ENCODE results near the gene ZMAT3. TPM values are rescaled to one million over a fixed set of nuclear protein-coding genes. Genes with fewer than 3 reads are reported as not detected.
A peak's percentile ranks its signal among the peaks of the same experiment; 100 is the strongest.

Gene ZMAT3
- total and polyA plus RNA-seq, 2 of the 13 experiments (the other 11 are each of a cell fraction or from before 2014, with no cell fraction given), result 11.4 to 11.7 TPM

DNA sequence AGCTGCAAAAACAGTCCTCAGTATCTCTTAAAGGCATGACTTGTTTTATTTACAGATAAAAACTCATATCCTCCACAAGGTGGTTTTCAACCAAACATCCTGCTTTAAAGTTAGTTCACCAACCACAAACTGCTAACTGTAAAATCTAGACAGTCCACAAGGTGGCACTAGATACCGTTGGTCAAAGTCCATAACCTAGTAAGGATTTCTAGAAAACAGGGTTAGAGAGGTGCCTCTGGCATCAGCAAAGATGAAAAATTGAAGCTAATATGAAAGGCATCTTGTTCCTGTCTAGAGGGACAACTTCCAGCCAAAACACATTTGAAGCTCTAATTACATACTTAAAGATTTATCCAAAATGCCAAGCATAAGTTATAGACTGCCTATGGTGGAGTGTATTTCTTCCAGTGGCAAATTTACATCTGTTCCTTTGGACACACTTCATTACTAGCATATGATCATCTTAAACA is 56.0 kb downstream of the ZMAT3 start:
- no peaks in the 10 kb centered on the region for H3K79me2 ChIP-seq (ENCODE audit: insufficient read depth, low read length)
- no TSS peak for BruUV-seq (replicated peaks)
- H3K4me1 ChIP-seq (ENCODE audit: insufficient read depth, low read length), result peaks cover 6% of the 10 kb centered on the region; the same call in 1 of the 2 replicates
- no peak overlapping the region for H3K9ac ChIP-seq (ENCODE audit: insufficient read depth, low read depth, low read length)
- H3K36me3 ChIP-seq (replicated peaks in 1 of 2; ENCODE audit: control insufficient read depth in 1 of 2, insufficient read depth in 2 of 2, low read length in 2 of 2), result no peaks in the 10 kb centered on the region; a peak in 1 of 5 replicates
- ChIA-PET POLR2A (no interaction called here), CTCF (ENCODE audit: low intra/inter-chr PET ratio, low total read pairs) (interaction anchor here (0.9 to 1.9 kb wide), 7 partner anchors 132 to 543 kb away, joined by 3 to 20 read pairs (median 4); partner anchors contain the start of gene ZNF639)
- peak; percentile 92 for FAIRE-seq
- no peak overlapping the region for H3K4me2 ChIP-seq (ENCODE audit: low read depth, low read length)
- H3K4me3 ChIP-seq (replicated peaks in 1 of 3; ENCODE audit: insufficient read depth in 1 of 3, low read depth in 2 of 3, low read length in 3 of 3), result no peak overlapping the region
- WGBS (ENCODE audit: low lambda C conversion rate), result 0% methylated on average over 1 of the region's 1 CpG
- intact Hi-C loops (cut with micrococcal nuclease; ENCODE audit: unreplicated experiment), result loop anchor here (1.0 to 5.0 kb wide), 8 partner anchors 23 to 543 kb away; partner anchors contain the start of gene ZMAT3
- ATAC-seq, result peak; percentile 95
- no peak overlapping the region for H3K27ac ChIP-seq (ENCODE audit: extremely low read length, insufficient read depth, low read length)
- no peaks in the 10 kb centered on the region for H3K9me3 ChIP-seq (ENCODE audit: low read length)
- no peaks in the 10 kb centered on the region for H3K27me3 ChIP-seq (ENCODE audit: control insufficient read depth in 1 of 2, insufficient read depth in 2 of 2, low read length in 2 of 2)
- H2AFZ ChIP-seq (ENCODE audit: low read length), result no peak overlapping the region
- peak; percentile 81 for DNase-seq (ENCODE audit: low spot score)
- H4K20me1 ChIP-seq (ENCODE audit: insufficient read depth, low read length), result no peaks in the 10 kb centered on the region
- in situ Hi-C loops (cut with HindIII; ENCODE audit: extremely low pct_ligation_motif_present, low pct_unique_long_range_greater_than_20kb), result loop anchor here (5.0 kb wide), 1 partner anchor 307 kb away; the partner anchor contains the start of gene ZNF639
- TF ChIP-seq, protein P1, sequence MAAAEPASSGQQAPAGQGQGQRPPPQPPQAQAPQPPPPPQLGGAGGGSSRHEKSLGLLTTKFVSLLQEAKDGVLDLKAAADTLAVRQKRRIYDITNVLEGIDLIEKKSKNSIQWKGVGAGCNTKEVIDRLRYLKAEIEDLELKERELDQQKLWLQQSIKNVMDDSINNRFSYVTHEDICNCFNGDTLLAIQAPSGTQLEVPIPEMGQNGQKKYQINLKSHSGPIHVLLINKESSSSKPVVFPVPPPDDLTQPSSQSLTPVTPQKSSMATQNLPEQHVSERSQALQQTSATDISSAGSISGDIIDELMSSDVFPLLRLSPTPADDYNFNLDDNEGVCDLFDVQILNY (CRISPR knock-in tag; conservative IDR thresholded peaks at IDR 0.05), result no peak
- TF ChIP-seq SMC3 (IDR thresholded peaks at IDR 0.05; ENCODE audit: low read length) (peak; percentile 88), NCOA2 (CRISPR knock-in tag; IDR thresholded peaks at IDR 0.05) (no peak), HNF4A (CRISPR knock-in tag; IDR thresholded peaks at IDR 0.05) (peak; percentile 87), BCL6 (CRISPR knock-in tag; IDR thresholded peaks at IDR 0.05) (peak; percentile 58; the same call in 1 of the 2 replicates), SIN3B (IDR thresholded peaks at IDR 0.05; ENCODE audit: low read length) (no peak), ELF3 (CRISPR knock-in tag; IDR thresholded peaks at IDR 0.05) (peak; percentile 39; the same call in 1 of the 2 replicates), ZNF850 (CRISPR knock-in tag; conservative IDR thresholded peaks at IDR 0.05) (no peak), ZNF761 (CRISPR knock-in tag; conservative IDR thresholded peaks at IDR 0.05) (no peak), RXRB (CRISPR knock-in tag; IDR thresholded peaks at IDR 0.05; ENCODE audit: borderline replicate concordance) (peak; percentile 35; the same call in 1 of the 2 replicates), SP2 (CRISPR knock-in tag; IDR thresholded peaks at IDR 0.05) (no peak), NCOR1 (IDR thresholded peaks at IDR 0.05; ENCODE audit: borderline replicate concordance, low read length) (peak; percentile 74)
- TF ChIP-seq, protein P2, sequence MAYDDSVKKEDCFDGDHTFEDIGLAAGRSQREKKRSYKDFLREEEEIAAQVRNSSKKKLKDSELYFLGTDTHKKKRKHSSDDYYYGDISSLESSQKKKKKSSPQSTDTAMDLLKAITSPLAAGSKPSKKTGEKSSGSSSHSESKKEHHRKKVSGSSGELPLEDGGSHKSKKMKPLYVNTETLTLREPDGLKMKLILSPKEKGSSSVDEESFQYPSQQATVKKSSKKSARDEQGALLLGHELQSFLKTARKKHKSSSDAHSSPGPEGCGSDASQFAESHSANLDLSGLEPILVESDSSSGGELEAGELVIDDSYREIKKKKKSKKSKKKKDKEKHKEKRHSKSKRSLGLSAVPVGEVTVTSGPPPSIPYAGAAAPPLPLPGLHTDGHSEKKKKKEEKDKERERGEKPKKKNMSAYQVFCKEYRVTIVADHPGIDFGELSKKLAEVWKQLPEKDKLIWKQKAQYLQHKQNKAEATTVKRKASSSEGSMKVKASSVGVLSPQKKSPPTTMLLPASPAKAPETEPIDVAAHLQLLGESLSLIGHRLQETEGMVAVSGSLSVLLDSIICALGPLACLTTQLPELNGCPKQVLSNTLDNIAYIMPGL (CRISPR knock-in tag; IDR thresholded peaks at IDR 0.05; ENCODE audit: borderline replicate concordance in 1 of 2, low read depth in 1 of 2), result 0 out of 4 replicates have a peak, but pooled peaks of 1 of the 2 experiments have one; percentile 17
- TF ChIP-seq, protein P3, sequence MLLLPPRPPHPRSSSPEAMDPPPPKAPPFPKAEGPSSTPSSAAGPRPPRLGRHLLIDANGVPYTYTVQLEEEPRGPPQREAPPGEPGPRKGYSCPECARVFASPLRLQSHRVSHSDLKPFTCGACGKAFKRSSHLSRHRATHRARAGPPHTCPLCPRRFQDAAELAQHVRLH (CRISPR knock-in tag; IDR thresholded peaks at IDR 0.05; ENCODE audit: borderline replicate concordance, low read depth), result no peak
- TF ChIP-seq, protein P4, sequence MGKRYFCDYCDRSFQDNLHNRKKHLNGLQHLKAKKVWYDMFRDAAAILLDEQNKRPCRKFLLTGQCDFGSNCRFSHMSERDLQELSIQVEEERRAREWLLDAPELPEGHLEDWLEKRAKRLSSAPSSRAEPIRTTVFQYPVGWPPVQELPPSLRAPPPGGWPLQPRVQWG (CRISPR knock-in tag; IDR thresholded peaks at IDR 0.05; ENCODE audit: borderline replicate concordance, low read depth), result no peak
- TF ChIP-seq, protein P5, sequence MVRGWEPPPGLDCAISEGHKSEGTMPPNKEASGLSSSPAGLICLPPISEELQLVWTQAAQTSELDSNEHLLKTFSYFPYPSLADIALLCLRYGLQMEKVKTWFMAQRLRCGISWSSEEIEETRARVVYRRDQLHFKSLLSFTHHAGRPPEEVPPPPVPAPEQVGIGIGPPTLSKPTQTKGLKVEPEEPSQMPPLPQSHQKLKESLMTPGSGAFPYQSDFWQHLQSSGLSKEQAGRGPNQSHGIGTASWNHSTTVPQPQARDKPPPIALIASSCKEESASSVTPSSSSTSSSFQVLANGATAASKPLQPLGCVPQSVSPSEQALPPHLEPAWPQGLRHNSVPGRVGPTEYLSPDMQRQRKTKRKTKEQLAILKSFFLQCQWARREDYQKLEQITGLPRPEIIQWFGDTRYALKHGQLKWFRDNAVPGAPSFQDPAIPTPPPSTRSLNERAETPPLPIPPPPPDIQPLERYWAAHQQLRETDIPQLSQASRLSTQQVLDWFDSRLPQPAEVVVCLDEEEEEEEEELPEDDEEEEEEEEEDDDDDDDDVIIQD (CRISPR knock-in tag; IDR thresholded peaks at IDR 0.05; ENCODE audit: low read depth), result 0 out of 2 replicates have a peak, but pooled peaks have one; percentile 47
- TF ChIP-seq, protein P6, sequence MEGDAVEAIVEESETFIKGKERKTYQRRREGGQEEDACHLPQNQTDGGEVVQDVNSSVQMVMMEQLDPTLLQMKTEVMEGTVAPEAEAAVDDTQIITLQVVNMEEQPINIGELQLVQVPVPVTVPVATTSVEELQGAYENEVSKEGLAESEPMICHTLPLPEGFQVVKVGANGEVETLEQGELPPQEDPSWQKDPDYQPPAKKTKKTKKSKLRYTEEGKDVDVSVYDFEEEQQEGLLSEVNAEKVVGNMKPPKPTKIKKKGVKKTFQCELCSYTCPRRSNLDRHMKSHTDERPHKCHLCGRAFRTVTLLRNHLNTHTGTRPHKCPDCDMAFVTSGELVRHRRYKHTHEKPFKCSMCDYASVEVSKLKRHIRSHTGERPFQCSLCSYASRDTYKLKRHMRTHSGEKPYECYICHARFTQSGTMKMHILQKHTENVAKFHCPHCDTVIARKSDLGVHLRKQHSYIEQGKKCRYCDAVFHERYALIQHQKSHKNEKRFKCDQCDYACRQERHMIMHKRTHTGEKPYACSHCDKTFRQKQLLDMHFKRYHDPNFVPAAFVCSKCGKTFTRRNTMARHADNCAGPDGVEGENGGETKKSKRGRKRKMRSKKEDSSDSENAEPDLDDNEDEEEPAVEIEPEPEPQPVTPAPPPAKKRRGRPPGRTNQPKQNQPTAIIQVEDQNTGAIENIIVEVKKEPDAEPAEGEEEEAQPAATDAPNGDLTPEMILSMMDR (CRISPR knock-in tag; IDR thresholded peaks at IDR 0.05), result peak; percentile 87
